HCT116 (cell line): Measurements from ENCODE around the gene KRT74. TPM values are rescaled to one million over a fixed set of nuclear protein-coding genes. Genes with fewer than 3 reads are reported as not detected.

Experiments used
- ATAC-seq: fragments of 200-7000 bp; cut with Tn5 transposase; 2 replicates; pipeline ENCODE4 v1.9.1; 2020; ENCODE audit warnings: mild to moderate bottlenecking, moderate library complexity
- BruUV-seq: library from RNA; stranded (reverse); fragments of 400-500 nt; replicated peaks from 2 replicates; lab custom pipeline; 2021; lab: Mats Ljungman, UMichigan
- CTCF ChIA-PET: fragments of 300-600 bp; sonication (Branson Sonifier 250); formaldehyde crosslinking; loops from one replicate; lab custom pipeline; 2021; ENCODE audit warnings: antibody characterized with exemption; lab: Charles Lee
- POLR2A ChIA-PET: fragments of 300-600, 350-600 bp; sonication (Branson Sonifier 250); formaldehyde crosslinking; loops from one replicate; lab custom pipeline; 2021; ENCODE audit warnings: antibody characterized with exemption; lab: Charles Lee
- RAD21 ChIA-PET, 2 experiments: fragments of 300-600 bp; sonication (Branson Sonifier 250); formaldehyde crosslinking; loops; one replicate each; lab custom pipeline; 2023; ENCODE audit warnings: low total read pairs in 2 of 2; ENCODE audit not compliant: uncharacterized antibody in 2 of 2, unreplicated experiment in 2 of 2, low non-redundant PET in 1 of 2; lab: Charles Lee
- DNase-seq: peaks from one replicate; pipeline ENCODE4 v3.0.0-alpha.2; 2010; ENCODE audit warnings: low read depth, low spot score
- H2AFZ ChIP-seq: fragments of 200-600 bp; shearing (Covaris generic), sonication (generic); 2 replicates; pipeline ENCODE4 v1.6.1; 2017; ENCODE audit warnings: low read depth, mixed run types, mixed read lengths, antibody characterized with exemption, low read length; ENCODE audit not compliant: poor library complexity, severe bottlenecking
- H3K27ac ChIP-seq: 2 replicates; pipeline ENCODE4 v1.5.1; 2012; ENCODE audit warnings: low read depth, low read length
- H3K27me3 ChIP-seq: fragments of 200-600 bp; sonication (generic); 2 replicates; pipeline ENCODE4 v1.6.1; 2016; ENCODE audit warnings: mixed run types, low read length, mixed read lengths; ENCODE audit not compliant: insufficient read depth
- H3K36me3 ChIP-seq, 2 experiments: fragments of 200-500 bp in 1 of 2; fragments of 200-600 bp in 1 of 2; sonication (Bioruptor generic) in 1 of 2; sonication (generic) in 1 of 2; 2 replicates each; pipeline versions ENCODE4 v1.5.1 to v1.6.1; 2014 to 2016; ENCODE audit warnings: low read length in 2 of 2, inconsistent platforms in 1 of 2, mixed read lengths in 1 of 2, mixed run types in 1 of 2; ENCODE audit not compliant: insufficient read depth in 2 of 2, control insufficient read depth in 1 of 2
- H3K4me1 ChIP-seq, 2 experiments: fragments of 200-600 bp in 1 of 2; sonication (generic) in 1 of 2; 2 replicates each; pipeline versions ENCODE4 v1.5.1 to v1.6.1; 2012 to 2017; ENCODE audit warnings: low read length in 2 of 2, inconsistent platforms in 1 of 2, mild to moderate bottlenecking in 1 of 2, mixed read lengths in 1 of 2, mixed run types in 1 of 2, moderate library complexity in 1 of 2; ENCODE audit not compliant: insufficient read depth in 2 of 2, control insufficient read depth in 1 of 2
- H3K4me2 ChIP-seq: fragments of 200-600 bp; sonication (generic); 2 replicates; pipeline ENCODE4 v1.6.1; 2017; ENCODE audit warnings: mixed run types, low read length, mixed read lengths
- H3K4me3 ChIP-seq, 2 experiments: fragments of 200-600 bp in 1 of 2; sonication (generic) in 1 of 2; replicated peaks in 1 of 2; 2 replicates each; pipeline ENCODE4 v1.5.1; 2011 to 2016; ENCODE audit warnings: low read length in 2 of 2, control low read depth in 1 of 2, low read depth in 1 of 2, mild to moderate bottlenecking in 1 of 2, mixed read lengths in 1 of 2, mixed run types in 1 of 2
- H3K79me2 ChIP-seq: fragments of 200-600 bp; sonication (generic); 2 replicates; pipeline ENCODE4 v1.6.1; 2017; ENCODE audit warnings: mild to moderate bottlenecking, mixed run types, low read length, moderate library complexity, mixed read lengths; ENCODE audit not compliant: insufficient read depth
- H3K9ac ChIP-seq: fragments of 200-600 bp; sonication (generic); 2 replicates; pipeline ENCODE4 v1.6.1; 2016; ENCODE audit warnings: low read length, mixed read lengths
- H3K9me2 ChIP-seq: fragments of 200-600 bp; sonication (generic), shearing (Covaris generic); 2 replicates; pipeline ENCODE4 v1.6.1; 2017; ENCODE audit warnings: mixed run types, mild to moderate bottlenecking, moderate library complexity; ENCODE audit not compliant: insufficient read depth
- H3K9me3 ChIP-seq, 2 experiments: fragments of 200-500 bp in 1 of 2; fragments of 200-600 bp in 1 of 2; sonication (Bioruptor generic) in 1 of 2; sonication (generic) in 1 of 2; 2 replicates each; pipeline ENCODE4 v1.6.1; 2014 to 2017; ENCODE audit warnings: low read length in 2 of 2, mixed read lengths in 2 of 2, inconsistent platforms in 1 of 2, low read depth in 1 of 2, mild to moderate bottlenecking in 1 of 2, mixed run types in 1 of 2, moderate library complexity in 1 of 2; ENCODE audit not compliant: control insufficient read depth in 1 of 2, insufficient read depth in 1 of 2
- H4K20me1 ChIP-seq: fragments of 200-600 bp; sonication (generic), shearing (Covaris generic); 2 replicates; pipeline ENCODE4 v1.6.1; 2017; ENCODE audit warnings: mixed run types, mild to moderate bottlenecking, moderate library complexity; ENCODE audit not compliant: insufficient read depth
- CTCF ChIP-seq, 3 experiments: fragments of 200-600 bp in 1 of 3; sonication (generic) in 1 of 3; IDR thresholded peaks in 2 of 3; conservative IDR thresholded peaks in 1 of 3; 2 replicates each; pipeline ENCODE4 v1.5.1; 2012 to 2017; ENCODE audit warnings: low read depth in 2 of 3, low read length in 2 of 3, antibody characterized with exemption in 1 of 3, borderline replicate concordance in 1 of 3, control low read depth in 1 of 3, mild to moderate bottlenecking in 1 of 3, mixed read lengths in 1 of 3, mixed run types in 1 of 3, moderate library complexity in 1 of 3; ENCODE audit not compliant: insufficient read depth in 1 of 3
- ELF1 ChIP-seq: IDR thresholded peaks from 2 replicates; pipeline ENCODE4 v1.6.1; 2012; ENCODE audit warnings: low read depth, borderline replicate concordance
- EZH2phosphoT487 ChIP-seq: fragments of 200-600 bp; IDR thresholded peaks from 2 replicates; pipeline ENCODE4 v1.6.1; 2018; ENCODE audit warnings: antibody characterized with exemption, borderline replicate concordance
- FOSL1 ChIP-seq: IDR thresholded peaks from 2 replicates; pipeline ENCODE4 v1.6.1; 2012; ENCODE audit warnings: low read depth
- POLR2A ChIP-seq: IDR thresholded peaks from 2 replicates; pipeline ENCODE4 v1.7.0; 2011; ENCODE audit warnings: borderline replicate concordance; ENCODE audit not compliant: insufficient read depth, insufficient read length; ENCODE audit errors: extremely low read depth
- SP1 ChIP-seq: IDR thresholded peaks from 2 replicates; pipeline ENCODE4 v1.6.1; 2012; ENCODE audit warnings: low read depth
- SRF ChIP-seq: IDR thresholded peaks from 2 replicates; pipeline ENCODE4 v1.6.1; 2012; ENCODE audit warnings: low read depth
- intact Hi-C: fragments of 100-400 bp; cut with micrococcal nuclease; formaldehyde crosslinking; loops from 2 replicates; pipeline ENCODE4 v1.10.0; 2022
- total RNA-seq: library from RNA; stranded (reverse); gene quantifications from one replicate; pipeline ENCODE4 v1.2.1, GENCODE V29; 2021; ENCODE audit not compliant: unreplicated experiment
- TF ChIP-seq, protein P1 (sequence below): IDR thresholded peaks from 2 replicates; pipeline ENCODE4 v1.6.1; 2011; ENCODE audit warnings: mild to moderate bottlenecking, low read length, moderate library complexity; ENCODE audit not compliant: insufficient replicate concordance; ENCODE audit errors: extremely low read depth

The KRT74 gene
- total RNA-seq, 1 experiment from 2014 or later = not detected

GRCh38 chr12:52615912-52616311 lies 42.3 kb upstream of the KRT74 start:
- H3K9me2 ChIP-seq = no peaks in the 10 kb centered on the region
- H3K4me3 ChIP-seq = no peak overlapping the region
- H3K27ac ChIP-seq = no peak overlapping the region
- no peak overlapping the region for H3K4me2 ChIP-seq
- ATAC-seq = no peak
- intact Hi-C loops = no loop called here
- H3K27me3 ChIP-seq = no peaks in the 10 kb centered on the region
- H3K79me2 ChIP-seq = no peaks in the 10 kb centered on the region
- BruUV-seq = no TSS peak
- ChIA-PET POLR2A (no interaction called here), CTCF (no interaction called here), RAD21 (no interaction called here)
- TF ChIP-seq EZH2phosphoT487 = no peak
- no peak for TF ChIP-seq SRF
- no peak for TF ChIP-seq POLR2A
- TF ChIP-seq CTCF (IDR thresholded peaks at IDR 0.05 in 2 of 3, conservative IDR thresholded peaks at IDR 0.05 in 1 of 3; ENCODE audit: borderline replicate concordance in 1 of 3, insufficient read depth in 1 of 3, low read depth in 2 of 3, low read length in 2 of 3) = no peak
- TF ChIP-seq FOSL1 = no peak
- no peak for TF ChIP-seq ELF1
- TF ChIP-seq, protein P1, sequence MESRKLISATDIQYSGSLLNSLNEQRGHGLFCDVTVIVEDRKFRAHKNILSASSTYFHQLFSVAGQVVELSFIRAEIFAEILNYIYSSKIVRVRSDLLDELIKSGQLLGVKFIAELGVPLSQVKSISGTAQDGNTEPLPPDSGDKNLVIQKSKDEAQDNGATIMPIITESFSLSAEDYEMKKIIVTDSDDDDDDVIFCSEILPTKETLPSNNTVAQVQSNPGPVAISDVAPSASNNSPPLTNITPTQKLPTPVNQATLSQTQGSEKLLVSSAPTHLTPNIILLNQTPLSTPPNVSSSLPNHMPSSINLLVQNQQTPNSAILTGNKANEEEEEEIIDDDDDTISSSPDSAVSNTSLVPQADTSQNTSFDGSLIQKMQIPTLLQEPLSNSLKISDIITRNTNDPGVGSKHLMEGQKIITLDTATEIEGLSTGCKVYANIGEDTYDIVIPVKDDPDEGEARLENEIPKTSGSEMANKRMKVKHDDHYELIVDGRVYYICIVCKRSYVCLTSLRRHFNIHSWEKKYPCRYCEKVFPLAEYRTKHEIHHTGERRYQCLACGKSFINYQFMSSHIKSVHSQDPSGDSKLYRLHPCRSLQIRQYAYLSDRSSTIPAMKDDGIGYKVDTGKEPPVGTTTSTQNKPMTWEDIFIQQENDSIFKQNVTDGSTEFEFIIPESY = no peak
- no peak for TF ChIP-seq SP1
- no peak overlapping the region for H2AFZ ChIP-seq
- no peak overlapping the region for H3K9ac ChIP-seq
- DNase-seq = no peak
- no peaks in the 10 kb centered on the region for H3K4me1 ChIP-seq
- H4K20me1 ChIP-seq = no peaks in the 10 kb centered on the region
- H3K36me3 ChIP-seq = no peaks in the 10 kb centered on the region
- H3K9me3 ChIP-seq = no peaks in the 10 kb centered on the region
